ENCODE results near the gene TRIM2.
A peak's percentile ranks its signal among the peaks of the same experiment; 100 is the strongest.

Gene TRIM2

DNA sequence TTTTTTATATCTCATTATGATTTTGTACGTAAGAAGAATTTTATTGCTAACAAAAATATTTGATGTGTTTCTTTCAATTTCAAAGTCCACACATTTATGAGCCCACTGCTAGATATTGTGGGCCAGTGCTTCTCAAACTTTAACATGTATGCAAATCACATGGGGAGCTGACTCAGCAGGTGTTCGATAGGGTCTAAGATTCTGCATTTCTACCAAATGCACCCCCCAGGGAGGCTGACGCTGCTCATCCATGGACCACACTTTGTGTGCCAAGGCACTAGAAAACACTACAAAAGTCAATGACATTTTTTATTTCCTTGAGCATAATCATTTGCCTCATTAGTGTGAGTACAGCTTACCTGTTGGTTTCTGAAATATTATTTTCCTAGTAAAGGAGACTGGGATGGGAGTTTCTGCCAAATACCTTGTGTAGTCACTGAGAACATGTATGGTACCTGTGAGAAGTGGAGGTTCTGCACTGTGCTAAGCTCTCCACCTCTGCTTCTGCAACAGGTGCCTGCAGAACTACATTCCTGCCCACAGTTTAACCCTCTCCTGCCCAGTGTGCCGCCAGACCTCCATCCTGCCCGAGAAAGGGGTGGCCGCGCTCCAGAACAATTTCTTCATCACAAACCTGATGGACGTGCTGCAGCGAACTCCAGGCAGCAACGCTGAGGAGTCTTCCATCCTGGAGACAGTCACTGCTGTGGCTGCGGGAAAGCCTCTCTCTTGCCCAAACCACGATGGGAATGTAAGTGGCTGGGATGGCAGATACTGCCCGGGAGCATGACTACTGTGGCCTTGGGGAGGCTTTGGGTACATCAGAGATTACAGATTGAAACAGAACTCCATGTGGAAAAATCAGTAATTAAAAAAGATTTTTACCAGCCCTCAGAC lies 71.4 kb downstream of the TRIM2 start:
- DNase-seq (ENCODE audit: low spot score): no peak

DNA sequence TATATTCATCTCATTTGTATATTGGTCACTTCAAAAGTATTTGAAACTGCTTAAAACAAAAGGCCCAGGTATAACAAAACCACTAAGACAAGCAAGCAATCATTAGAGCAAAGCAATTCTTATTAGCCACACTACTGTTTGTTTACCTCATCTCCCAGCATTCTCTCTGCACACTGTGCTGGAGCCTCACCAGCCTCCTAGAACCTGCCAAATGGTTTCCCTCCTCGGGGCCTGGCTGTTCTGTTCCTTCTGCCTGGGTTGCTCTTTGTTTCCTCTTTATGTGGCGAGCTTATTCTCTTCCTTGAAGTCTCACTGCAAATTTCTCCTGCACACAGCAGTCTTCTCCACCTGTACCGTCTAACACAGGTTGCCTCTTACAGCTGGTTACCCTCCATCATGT lies 72.7 kb downstream of the TRIM2 start:
- no peak for DNase-seq (ENCODE audit: low spot score)

DNA sequence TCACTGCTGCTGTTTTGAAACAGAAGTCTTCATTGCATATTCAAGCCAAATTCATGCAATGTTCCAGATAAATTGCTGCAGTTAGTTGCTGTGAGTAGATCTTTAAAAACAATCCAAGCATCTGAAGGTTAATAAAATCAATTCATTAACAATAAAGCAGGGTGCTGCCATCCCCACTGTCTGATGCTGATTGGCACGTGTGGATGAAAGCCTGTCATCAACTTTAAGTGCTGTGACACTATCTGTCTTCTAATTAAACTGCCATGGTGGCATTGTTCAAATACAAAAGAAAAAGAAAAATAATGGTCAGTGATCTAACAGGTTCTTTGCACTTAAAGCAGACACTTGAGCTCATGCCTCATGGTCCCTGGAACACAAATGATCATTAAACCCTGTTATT lies 77.2 kb downstream of the TRIM2 start:
- DNase-seq (ENCODE audit: low spot score): no peak

DNA sequence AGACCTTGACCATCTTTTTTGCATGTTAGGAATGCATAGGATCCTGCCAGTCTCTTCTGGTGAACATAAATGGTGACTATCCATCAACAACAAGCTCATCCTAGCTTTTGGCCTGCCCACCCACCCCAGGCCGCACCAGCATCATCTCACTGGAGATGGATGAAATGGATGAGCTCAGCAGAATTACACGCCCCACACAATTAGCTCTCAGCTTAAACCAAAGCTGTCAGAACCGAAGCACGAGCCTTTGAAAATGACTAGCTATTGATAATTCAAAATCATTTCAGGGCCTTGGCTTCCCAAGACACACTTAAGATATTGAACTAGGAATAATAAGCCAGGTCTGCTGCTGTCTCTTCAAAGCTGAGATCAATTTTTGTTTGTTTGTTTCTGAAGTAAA lies 77.8 kb downstream of the TRIM2 start:
- DNase-seq (ENCODE audit: low spot score): no peak

DNA sequence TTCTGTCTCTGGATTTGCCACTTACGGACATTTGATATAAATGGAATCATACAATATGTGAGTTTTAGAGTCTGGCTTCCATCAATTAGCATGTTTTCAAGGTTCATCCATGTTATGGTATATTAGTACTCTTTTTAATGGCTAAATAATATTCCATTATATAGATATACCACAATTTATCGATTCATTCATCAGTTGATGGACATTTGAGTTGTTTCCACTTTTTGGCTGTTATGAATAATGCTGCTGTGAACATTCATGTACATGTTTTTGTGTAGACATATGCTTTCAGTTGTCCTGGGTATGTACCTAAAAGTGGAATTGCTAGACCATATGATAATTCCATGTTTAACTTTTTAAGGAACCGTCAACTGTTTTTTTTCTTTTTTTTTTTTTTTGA lies 79.0 kb downstream of the TRIM2 start:
- no peak for DNase-seq (ENCODE audit: low spot score)

DNA sequence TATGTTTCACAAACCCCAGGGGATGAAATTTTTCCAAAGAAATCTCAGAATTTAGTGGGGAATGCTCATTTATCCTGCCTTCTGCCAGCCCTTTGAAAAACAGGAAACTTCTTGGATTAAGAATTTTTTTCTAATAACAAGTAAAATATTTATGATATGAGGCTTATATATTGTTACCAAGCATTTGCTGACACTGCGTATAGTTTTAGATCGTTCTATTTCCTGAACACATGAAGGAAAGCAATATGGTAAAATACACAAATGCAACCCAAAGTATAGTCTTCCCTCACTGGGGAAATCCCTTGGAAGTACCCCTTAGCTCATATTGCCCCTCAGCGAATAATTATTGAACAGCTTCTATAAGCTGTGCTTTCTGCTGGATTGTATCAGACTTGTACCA lies 85.9 kb downstream of the TRIM2 start:
- no peak for DNase-seq (ENCODE audit: low spot score)

DNA sequence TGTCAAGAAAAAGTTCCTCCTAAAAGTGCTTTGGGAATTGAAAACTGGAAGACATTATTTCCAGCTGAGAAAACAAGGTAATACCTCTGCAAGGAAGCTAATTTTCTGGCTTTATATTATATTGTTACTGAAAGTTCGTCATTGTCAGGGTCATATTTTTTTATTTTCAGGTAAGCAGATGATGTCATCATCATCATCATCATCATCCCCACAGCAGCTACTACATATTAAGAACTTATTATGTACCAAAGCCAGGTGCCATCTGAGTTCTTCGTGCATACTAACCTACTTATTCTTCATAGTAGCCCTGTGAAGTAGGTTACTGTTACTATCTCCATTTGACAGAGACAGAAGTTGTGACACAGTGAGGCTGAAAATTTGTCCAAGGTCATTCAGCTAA lies 87.3 kb downstream of the TRIM2 start:
- DNase-seq (ENCODE audit: low spot score): no peak

DNA sequence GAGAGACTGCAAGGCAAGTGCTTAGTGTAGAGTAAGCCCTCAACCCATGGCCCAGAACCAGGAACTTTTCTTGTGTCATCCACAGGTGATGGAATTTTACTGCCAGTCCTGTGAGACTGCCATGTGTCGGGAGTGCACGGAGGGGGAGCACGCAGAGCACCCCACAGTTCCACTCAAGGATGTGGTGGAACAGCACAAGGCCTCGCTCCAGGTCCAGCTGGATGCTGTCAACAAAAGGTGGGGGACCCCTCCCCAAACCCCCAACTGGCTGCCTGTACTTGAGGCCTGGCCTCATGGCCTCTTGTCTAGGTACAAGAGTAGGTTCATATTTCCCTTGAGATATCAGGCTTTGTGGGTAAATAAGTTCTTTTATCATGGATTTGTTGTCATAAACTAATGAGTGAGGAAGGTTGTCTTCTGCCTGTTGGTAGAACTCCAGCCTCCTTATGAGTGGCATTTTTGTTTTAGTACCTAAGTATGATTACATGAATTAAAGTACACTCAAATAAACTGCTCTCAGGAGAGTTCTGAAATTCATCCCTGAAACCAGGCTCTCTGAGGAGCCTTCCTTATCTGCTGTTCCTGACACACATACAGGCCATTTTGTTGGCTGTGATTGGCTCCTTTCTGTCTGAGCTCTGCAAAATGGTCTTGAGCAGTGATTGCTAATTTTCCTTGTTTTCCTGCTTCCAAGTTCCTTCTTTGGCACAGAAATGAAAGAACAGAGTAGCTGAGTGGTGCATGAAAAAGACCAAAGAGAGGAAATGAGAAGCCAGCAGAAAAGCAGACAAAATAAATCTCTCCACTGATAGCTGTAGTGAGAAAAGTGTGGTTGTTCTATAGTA lies 88.9 kb downstream of the TRIM2 start:
- no peak for DNase-seq (ENCODE audit: low spot score)

DNA sequence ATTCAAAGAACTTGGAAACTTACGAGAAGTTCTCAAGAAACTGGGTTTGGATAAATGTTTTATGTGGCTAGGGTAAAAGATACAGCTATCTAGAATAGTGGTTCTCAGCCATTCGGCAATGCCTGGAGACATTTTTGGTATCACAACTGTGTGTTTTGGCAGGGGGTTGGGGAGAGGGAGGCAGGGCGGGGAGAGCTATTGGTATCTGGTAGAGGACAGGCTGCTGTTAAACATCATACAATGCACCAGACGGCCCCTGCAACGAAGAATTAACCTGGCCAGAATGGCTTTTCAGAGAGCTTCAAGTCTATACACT lies 89.5 kb downstream of the TRIM2 start:
- no peak for DNase-seq (ENCODE audit: low spot score)

DNA sequence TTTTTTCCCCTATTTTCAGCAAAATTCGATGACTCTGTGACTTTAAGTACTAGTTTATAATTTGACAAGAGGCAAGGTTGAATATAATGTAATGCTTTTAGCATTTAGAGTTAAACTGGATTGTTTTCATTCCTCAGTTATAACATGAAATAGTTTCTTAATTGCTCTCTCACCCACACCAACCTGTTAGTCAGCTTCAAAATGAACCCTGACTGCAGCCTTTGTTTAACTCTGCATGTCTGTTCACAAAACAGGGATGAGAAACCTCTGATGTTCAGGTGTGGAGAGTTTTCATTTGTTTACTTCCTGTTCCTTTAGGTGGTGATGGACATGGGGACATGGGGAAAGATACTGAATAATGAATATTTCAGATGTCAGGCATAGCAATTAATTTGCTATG lies 90.4 kb downstream of the TRIM2 start:
- no peak for DNase-seq (ENCODE audit: low spot score)

DNA sequence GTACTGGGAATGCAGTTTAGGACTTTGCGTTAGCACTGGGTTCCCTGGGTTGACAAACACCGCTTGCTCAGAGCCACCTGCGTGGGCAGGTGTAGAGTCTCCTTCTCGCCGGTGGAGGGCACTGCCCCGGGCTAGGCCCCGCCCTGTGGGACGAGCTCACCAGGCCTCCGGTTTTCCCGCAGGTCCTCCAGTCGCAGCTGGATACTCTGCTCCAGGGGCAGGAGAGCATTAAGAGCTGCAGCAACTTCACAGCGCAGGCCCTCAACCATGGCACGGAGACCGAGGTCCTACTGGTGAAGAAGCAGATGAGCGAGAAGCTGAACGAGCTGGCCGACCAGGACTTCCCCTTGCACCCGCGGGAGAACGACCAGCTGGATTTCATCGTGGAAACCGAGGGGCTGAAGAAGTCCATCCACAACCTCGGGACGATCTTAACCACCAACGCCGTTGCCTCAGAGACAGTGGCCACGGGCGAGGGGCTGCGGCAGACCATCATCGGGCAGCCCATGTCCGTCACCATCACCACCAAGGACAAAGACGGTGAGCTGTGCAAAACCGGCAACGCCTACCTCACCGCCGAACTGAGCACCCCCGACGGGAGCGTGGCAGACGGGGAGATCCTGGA lies 91.0 kb downstream of the TRIM2 start:
- no peak for DNase-seq (ENCODE audit: low spot score)

DNA sequence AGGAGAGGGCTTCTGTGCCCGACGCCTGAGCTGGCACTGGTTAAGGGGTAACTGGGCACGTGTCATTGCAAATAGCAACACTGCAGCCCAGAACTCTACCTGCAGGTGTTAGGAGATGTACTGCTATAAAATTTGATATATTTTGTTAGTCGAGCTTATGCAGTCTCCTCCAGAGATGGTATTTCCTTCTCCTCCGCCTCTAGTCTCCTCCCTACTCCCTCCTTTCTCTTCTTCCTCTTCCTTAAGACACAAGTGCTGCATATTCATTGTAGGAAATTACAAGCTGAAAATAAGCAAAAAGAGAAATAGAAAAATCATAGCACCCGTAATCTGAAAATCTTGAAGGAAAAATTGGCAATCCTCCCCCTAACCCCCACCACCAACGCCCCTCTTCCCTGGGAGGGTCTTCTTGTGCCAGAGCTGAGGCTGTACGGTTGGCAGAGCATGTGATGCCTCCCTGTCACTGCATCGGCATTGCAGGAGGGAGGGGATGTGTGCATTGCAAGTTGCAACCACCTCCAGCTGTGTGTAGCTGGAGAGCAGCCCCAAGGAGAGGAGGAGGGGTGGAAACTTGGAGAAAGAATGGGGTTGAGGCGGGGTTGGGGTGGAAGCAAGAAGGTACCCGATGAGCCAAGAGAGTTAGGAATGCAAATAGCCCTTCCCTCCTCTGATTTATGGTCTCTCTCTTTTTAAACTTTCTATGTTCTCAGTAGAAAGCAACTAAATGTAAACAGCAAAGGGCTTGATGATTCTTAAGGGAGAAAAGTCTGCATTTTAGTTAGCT lies 92.0 kb downstream of the TRIM2 start:
- DNase-seq (ENCODE audit: low spot score): no peak

DNA sequence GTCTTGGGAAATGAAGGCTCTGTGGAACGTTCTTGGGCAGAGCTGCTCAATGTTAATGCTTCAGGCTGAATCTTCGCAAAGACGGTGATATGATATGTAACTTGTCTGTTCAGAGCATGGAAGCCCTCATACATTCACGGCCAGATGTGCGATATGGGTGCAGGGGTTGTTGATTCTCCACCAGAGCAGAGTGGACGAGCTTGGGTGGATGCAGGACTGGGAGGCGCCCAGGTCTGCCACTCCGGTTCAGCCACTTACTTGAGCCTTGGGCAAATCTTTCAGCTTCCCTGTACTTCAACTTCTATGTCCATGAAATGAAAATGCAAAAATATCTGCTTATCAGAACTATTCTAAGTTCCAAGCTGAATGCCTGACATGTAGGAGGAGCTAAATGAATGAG lies 92.9 kb downstream of the TRIM2 start:
- DNase-seq (ENCODE audit: low spot score): no peak

DNA sequence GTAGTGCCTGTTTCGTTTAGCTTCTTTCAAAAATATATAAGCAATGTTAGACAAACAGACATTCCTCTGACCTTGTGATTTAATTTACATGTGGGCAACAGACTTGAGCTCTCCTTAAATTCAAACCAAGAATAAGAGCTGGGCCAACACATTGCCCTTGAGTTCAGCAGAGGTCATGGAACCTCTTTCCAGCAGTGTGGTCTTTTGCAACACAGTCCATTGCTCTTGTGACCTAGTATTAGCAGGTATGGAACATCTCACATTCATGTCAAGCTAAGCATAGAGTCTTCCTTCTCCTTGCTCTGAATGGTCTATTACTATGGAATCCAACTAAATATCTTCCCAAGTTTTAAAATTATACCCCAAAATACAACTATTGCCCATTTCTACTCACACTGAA lies 106.5 kb downstream of the TRIM2 start:
- no peak for DNase-seq (ENCODE audit: low spot score)

DNA sequence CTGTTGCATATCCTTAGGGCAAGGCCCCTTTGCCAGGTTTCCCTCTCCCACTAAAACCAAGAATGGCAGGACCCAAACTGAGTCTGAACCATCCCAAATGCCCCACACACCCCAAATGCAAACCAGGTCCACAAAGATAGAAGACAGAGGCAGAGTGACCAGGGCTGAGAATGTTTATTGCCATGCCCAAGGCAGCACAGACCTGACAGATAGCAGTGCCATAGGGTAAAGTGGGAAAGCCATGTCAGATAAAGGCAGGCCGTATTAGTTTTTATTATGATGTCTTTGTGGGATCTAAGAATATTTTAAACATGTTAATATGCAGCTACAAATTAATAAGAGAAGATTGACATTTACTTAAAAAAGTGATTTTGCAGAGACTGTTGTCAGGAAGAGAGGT lies 110.7 kb downstream of the TRIM2 start:
- no peak for DNase-seq (ENCODE audit: low spot score)

DNA sequence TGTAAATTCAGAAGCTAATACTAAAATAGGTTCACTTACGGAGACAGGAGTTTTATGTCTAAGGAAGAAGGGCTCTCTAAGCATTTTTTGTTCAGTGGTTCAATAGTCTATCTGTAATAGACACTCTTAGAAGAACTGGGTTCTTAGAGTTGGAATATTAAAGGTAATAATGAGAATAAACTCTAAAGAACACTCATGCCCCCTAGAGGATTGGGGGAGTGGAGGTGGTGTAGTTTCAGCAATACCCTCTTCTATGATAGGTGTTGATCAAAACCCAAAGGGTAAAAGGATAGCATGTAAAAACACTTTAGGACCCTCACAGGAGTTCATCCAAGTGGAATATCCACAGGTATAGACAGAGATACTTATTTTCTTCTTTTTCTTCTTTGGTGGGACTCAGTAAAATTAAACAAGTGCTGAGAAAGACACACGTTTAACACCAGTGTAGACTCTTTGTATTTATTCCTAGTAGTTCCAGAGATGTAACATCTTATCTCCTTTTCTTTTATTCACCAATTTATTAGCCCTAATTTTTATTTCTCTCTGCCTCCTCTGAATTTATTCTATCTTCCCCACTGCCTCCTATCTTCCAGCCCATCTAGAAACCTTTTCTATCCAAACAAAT lies 114.6 kb downstream of the TRIM2 start:
- peak; percentile 63 for DNase-seq (ENCODE audit: low spot score)

DNA sequence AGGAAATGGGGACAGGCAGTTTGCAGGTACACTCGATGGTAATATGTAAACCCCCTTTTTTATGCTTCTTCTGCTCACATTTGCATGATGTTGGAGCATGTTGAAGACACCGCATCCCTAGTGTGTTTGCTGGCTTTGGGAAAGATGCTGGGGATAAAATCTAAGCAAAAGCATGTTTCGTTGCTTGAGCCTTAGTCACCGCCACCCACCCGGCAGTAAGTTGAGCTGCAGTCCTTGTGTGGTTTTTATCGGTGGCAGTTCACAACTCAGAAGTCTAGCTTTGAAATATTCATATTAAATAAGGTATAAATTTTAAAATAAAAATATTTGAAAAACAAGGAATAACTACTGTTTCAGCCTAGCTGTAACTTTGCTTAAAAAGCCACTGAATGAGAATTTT lies 118.5 kb downstream of the TRIM2 start:
- no peak for DNase-seq (ENCODE audit: low spot score)

DNA sequence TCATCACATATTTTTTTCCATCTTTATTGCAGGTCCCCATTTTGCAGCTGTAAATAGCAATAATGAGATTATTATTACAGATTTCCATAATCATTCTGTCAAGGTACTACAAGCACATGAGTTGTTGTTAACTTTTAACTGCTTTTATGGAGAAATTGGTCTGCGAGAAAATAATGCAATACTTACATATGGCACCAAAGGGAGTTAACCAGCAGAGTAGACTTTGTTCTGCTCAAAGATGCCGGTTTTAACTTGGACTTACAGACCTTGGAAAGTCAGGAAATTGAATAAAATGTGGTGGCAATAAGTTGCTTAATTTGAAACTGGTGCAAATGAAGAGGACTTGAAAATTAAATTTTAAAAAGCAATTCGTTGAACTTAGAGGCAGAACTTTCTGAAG lies 119.8 kb downstream of the TRIM2 start:
- DNase-seq (ENCODE audit: low spot score): no peak

DNA sequence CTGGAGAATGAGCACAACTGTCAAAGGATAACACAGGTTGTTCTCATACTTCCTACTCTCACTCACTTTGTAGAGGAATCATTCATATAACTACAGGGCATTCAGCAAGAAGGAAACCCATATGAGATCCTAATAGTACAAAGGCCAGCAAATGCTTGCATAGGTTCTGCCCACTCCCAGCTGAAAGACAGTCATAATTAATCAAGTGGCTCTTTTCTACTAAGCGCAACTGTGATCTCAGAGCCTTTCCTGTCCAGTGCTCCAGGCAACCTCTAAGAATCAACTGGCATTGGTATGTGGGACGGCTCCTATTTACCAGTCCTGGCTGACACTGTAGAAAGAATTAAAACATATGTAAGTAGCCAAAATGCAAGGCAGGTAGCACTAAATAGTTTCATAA lies 121.3 kb downstream of the TRIM2 start:
- DNase-seq (ENCODE audit: low spot score): no peak

DNA sequence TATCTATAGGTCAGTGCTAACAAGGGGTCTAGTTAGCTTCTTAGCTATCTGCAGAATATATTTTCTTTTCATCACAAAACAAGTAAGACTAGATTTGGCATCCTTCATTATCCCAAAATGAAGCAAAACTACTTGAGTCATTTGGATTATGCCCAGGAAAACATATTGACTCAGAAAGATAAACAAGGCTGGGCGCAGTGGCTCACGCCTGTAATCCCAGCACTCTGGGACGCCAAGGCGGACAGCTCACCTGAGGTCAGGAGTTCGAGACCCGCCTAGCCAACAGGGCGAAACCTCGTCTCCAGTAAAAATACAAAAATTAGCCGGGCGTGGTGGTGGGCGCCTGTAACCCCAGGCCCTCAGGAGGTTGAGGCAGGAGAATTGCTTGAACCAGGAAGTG lies 122.3 kb downstream of the TRIM2 start:
- no peak for DNase-seq (ENCODE audit: low spot score)

DNA sequence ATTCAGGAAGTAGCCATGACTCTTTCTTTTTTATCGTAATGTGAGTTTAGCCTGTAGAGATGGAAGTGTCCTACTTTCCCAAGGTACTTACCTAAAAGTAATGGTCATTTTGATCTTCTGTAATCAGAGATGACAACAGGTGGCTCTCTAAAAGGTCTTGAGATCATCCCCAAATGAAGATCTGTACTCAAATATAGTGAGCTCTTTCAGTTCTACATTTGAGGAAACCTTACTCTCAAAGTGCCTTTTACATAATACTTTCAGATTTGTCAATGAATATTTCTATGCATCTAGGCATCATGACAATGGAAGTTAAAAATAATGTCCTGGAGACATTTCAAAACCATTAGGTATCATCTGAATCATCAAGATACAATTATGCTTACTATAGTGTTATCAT lies 123.0 kb downstream of the TRIM2 start:
- no peak for DNase-seq (ENCODE audit: low spot score)

DNA sequence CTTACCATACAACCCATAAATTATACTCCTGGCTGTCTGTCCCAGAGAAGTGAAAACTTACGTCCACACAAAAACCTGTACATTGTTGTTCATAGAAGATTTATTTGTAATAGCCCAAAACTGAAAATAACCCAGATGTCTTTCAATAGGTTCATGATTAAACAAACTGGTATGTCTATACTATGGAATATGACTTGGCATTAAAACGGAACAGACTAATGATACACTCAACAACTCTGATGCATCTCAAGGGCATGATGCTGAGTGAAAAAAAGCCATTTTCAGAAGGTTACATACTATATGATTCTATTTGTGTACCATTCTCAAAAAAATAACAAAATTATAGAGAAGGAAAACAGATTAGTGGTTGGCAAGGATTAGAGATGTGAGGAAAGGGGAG lies 128.7 kb downstream of the TRIM2 start:
- DNase-seq (ENCODE audit: low spot score): peak; percentile 57

Measured in RKO (cell line).